IPS DF 6.9 (cell line): ENCODE measurements around the gene PPM1N.

Source experiments
- DNase-seq: peaks from one replicate; pipeline ENCODE4 v3.0.0-alpha.2; 2013; ENCODE audit warnings: low read depth, low spot score
- H3K27ac ChIP-seq: one replicate; pipeline ENCODE4 v1.5.1; 2013; ENCODE audit warnings: low read length, control low read depth
- H3K27me3 ChIP-seq: 2 replicates; pipeline ENCODE4 v1.6.1; 2013; ENCODE audit warnings: mild to moderate bottlenecking, low read length; ENCODE audit not compliant: control insufficient read depth, insufficient read depth
- H3K36me3 ChIP-seq: 2 replicates; pipeline ENCODE4 v1.6.1; 2013; ENCODE audit warnings: low read length; ENCODE audit not compliant: control insufficient read depth, insufficient read depth
- H3K4me1 ChIP-seq: 2 replicates; pipeline ENCODE4 v1.6.1; 2013; ENCODE audit warnings: low read length; ENCODE audit not compliant: control insufficient read depth, insufficient read depth
- H3K4me3 ChIP-seq: 2 replicates; pipeline ENCODE4 v1.5.1; 2013; ENCODE audit warnings: mild to moderate bottlenecking, low read length
- H3K9me3 ChIP-seq: 2 replicates; pipeline ENCODE4 v1.6.1; 2013; ENCODE audit warnings: low read length, inconsistent platforms; ENCODE audit not compliant: control insufficient read depth, insufficient read depth
- WGBS: extraction: QIAGEN DNeasy Blood & Tissue Kit; methylation state at CpG from one replicate; pipeline ENCODE4 v1.1.7; 2013; ENCODE audit warnings: mixed read lengths, missing lambda C conversion rate; ENCODE audit not compliant: insufficient read length, insufficient coverage; 5-methylcytosine and 5-hydroxymethylcytosine counted together

The PPM1N gene

GRCh38 chr19:45462174-45462573, 36.1 kb upstream of the PPM1N start:
- Histone ChIP-seq H3K27me3 (no peaks in the 10 kb centered on the region), H3K9me3 (no peaks in the 10 kb centered on the region), H3K27ac (no peak overlapping the region), H3K4me1 (no peaks in the 10 kb centered on the region), H3K4me3 (no peak overlapping the region), H3K36me3 (no peaks in the 10 kb centered on the region)
- DNase-seq: no peak
- no CpG with 5 or more reads among the region's 4 CpGs for WGBS

- DNase-seq: no peak
- no CpG with 5 or more reads among the region's 4 CpGs for WGBS
These were observed 35.0 kb upstream of the PPM1N start for GRCh38 chr19:45463241-45463640.

GRCh38 chr19:45464274-45464673, 34.0 kb upstream of the PPM1N start:
- no peaks in the 10 kb centered on the region for H3K9me3 ChIP-seq
- no peak overlapping the region for H3K4me3 ChIP-seq
- no CpG with 5 or more reads among the region's 2 CpGs for WGBS
- H3K27me3 ChIP-seq: no peaks in the 10 kb centered on the region
- no peaks in the 10 kb centered on the region for H3K36me3 ChIP-seq
- H3K27ac ChIP-seq: no peak overlapping the region
- no peak for DNase-seq
- H3K4me1 ChIP-seq: no peaks in the 10 kb centered on the region

More at GRCh38 chr19:45463241-45463640, 35.0 kb upstream of the PPM1N start:
- Histone ChIP-seq H3K27me3 (no peaks in the 10 kb centered on the region), H3K4me1 (no peaks in the 10 kb centered on the region), H3K27ac (no peak overlapping the region), H3K36me3 (no peaks in the 10 kb centered on the region), H3K9me3 (no peaks in the 10 kb centered on the region), H3K4me3 (no peak overlapping the region)

GRCh38 chr19:45464852-45465441, 33.3 kb upstream of the PPM1N start:
- Histone ChIP-seq H3K4me1 (no peaks in the 10 kb centered on the region), H3K4me3 (no peak overlapping the region), H3K9me3 (no peaks in the 10 kb centered on the region), H3K27me3 (no peaks in the 10 kb centered on the region), H3K27ac (no peak overlapping the region), H3K36me3 (no peaks in the 10 kb centered on the region)
- no peak for DNase-seq
- no CpG with 5 or more reads among the region's 8 CpGs for WGBS

- H3K9me3 ChIP-seq: no peaks in the 10 kb centered on the region
- no peak for DNase-seq
- peak overlapping the region; percentile 55; the same call in 1 of the 2 replicates for H3K4me3 ChIP-seq
- H3K27ac ChIP-seq: no peak overlapping the region
- H3K4me1 ChIP-seq: no peaks in the 10 kb centered on the region
- no peaks in the 10 kb centered on the region for H3K27me3 ChIP-seq
- no peaks in the 10 kb centered on the region for H3K36me3 ChIP-seq
- no CpG with 5 or more reads among the region's 11 CpGs for WGBS
These were observed 31.2 kb upstream of the PPM1N start for GRCh38 chr19:45467115-45467455.

- no CpG with 5 or more reads among the region's 56 CpGs for WGBS
- no peak within 1 kb of the TSS for H3K27ac ChIP-seq
- no peaks in the 10 kb centered on the region for H3K9me3 ChIP-seq
- DNase-seq: no peak
- no peaks in the 10 kb centered on the region for H3K4me1 ChIP-seq
- H3K4me3 ChIP-seq: peak within 1 kb of the TSS; percentile 55; the same call in 1 of the 2 replicates
- H3K36me3 ChIP-seq: no peaks in the 10 kb centered on the region
- no peaks in the 10 kb centered on the region for H3K27me3 ChIP-seq
These were observed 30.6 kb upstream of the PPM1N start, which contains the start of gene FOSB for GRCh38 chr19:45467456-45468158. TSS of gene FOSB (plus strand) at chr19:45467996. CDS start at chr19:45468587, 591 bp downstream.

GRCh38 chr19:45468159-45468651, 30.0 kb upstream of the PPM1N start:
- Histone ChIP-seq H3K9me3 (no peaks in the 10 kb centered on the region), H3K27me3 (no peaks in the 10 kb centered on the region), H3K4me1 (no peaks in the 10 kb centered on the region), H3K27ac (no peak overlapping the region), H3K4me3 (peak overlapping the region; percentile 55; the same call in 1 of the 2 replicates), H3K36me3 (no peaks in the 10 kb centered on the region)
- no CpG with 5 or more reads among the region's 31 CpGs for WGBS
- no peak for DNase-seq

- no peaks in the 10 kb centered on the region for H3K36me3 ChIP-seq
- WGBS: no CpG with 5 or more reads among the region's 19 CpGs
- no peak for DNase-seq
- no peaks in the 10 kb centered on the region for H3K27me3 ChIP-seq
- peak overlapping the region; percentile 55; the same call in 1 of the 2 replicates for H3K4me3 ChIP-seq
- no peaks in the 10 kb centered on the region for H3K4me1 ChIP-seq
- no peaks in the 10 kb centered on the region for H3K9me3 ChIP-seq
- H3K27ac ChIP-seq: no peak overlapping the region
These were observed 29.5 kb upstream of the PPM1N start for GRCh38 chr19:45468803-45469131.

GRCh38 chr19:45469132-45469944, 28.9 kb upstream of the PPM1N start:
- DNase-seq: no peak
- Histone ChIP-seq H3K9me3 (no peaks in the 10 kb centered on the region), H3K27ac (no peak overlapping the region), H3K4me1 (no peaks in the 10 kb centered on the region), H3K36me3 (no peaks in the 10 kb centered on the region), H3K4me3 (peak overlapping the region; percentile 55; the same call in 1 of the 2 replicates), H3K27me3 (no peaks in the 10 kb centered on the region)
- no CpG with 5 or more reads among the region's 66 CpGs for WGBS

GRCh38 chr19:45469945-45470761, 28.1 kb upstream of the PPM1N start:
- no CpG with 5 or more reads among the region's 33 CpGs for WGBS
- H3K4me3 ChIP-seq: peak overlapping the region; percentile 55; the same call in 1 of the 2 replicates
- no peak overlapping the region for H3K27ac ChIP-seq
- DNase-seq: no peak
- no peaks in the 10 kb centered on the region for H3K4me1 ChIP-seq
- H3K36me3 ChIP-seq: no peaks in the 10 kb centered on the region
- H3K9me3 ChIP-seq: no peaks in the 10 kb centered on the region
- no peaks in the 10 kb centered on the region for H3K27me3 ChIP-seq
